Mucosa of rectum (tissue), 2 donors: ENCODE data around the gene TSPYL4.

Experiments
- H3K27ac ChIP-seq, 2 donors: one replicate each; pipeline ENCODE4 v1.7.0; 2013; ENCODE audit warnings: inconsistent platforms in 2 of 2, low read depth in 2 of 2, low read length in 2 of 2
- H3K27me3 ChIP-seq, 2 donors: one replicate each; pipeline ENCODE4 v1.7.0; 2013; ENCODE audit warnings: low read length in 2 of 2; ENCODE audit not compliant: control insufficient read depth in 2 of 2, insufficient read depth in 2 of 2
- H3K36me3 ChIP-seq, 2 donors: one replicate each; pipeline ENCODE4 v1.7.0; 2013; ENCODE audit warnings: low read length in 2 of 2; ENCODE audit not compliant: control insufficient read depth in 2 of 2, insufficient read depth in 2 of 2
- H3K4me1 ChIP-seq, 2 donors: one replicate each; pipeline ENCODE4 v1.7.0; 2013; ENCODE audit warnings: low read length in 2 of 2, mild to moderate bottlenecking in 1 of 2; ENCODE audit not compliant: control insufficient read depth in 2 of 2, insufficient read depth in 2 of 2
- H3K4me3 ChIP-seq, 2 donors: one replicate each; pipeline ENCODE4 v1.7.0; 2013; ENCODE audit warnings: low read length in 2 of 2
- H3K9ac ChIP-seq, 2 donors: one replicate each; pipeline ENCODE4 v1.7.0; 2013; ENCODE audit warnings: low read length in 2 of 2, low read depth in 1 of 2, mild to moderate bottlenecking in 1 of 2
- H3K9me3 ChIP-seq, 2 donors: one replicate each; pipeline ENCODE4 v1.7.0; 2013; ENCODE audit warnings: low read length in 2 of 2; ENCODE audit not compliant: control insufficient read depth in 2 of 2
- donor health status: healthy.
- donor health status: Normal muscosa, but diverticular disease.

Gene TSPYL4

GRCh38 chr6:116277124-116277523, 23.2 kb upstream of the TSPYL4 start:
- Histone ChIP-seq H3K9me3 (no peaks in the 10 kb centered on the region), H3K4me3 (peak overlapping the region; percentile 61 to 62), H3K27ac (no peak overlapping the region), H3K4me1 (peaks cover 15 to 26% of the 10 kb centered on the region in 2 donors), H3K9ac (peak overlapping the region in 1 of 2 donors; percentile 29), H3K36me3 (peaks cover 3 to 7% of the 10 kb centered on the region in 2 donors), H3K27me3 (no peaks in the 10 kb centered on the region)

GRCh38 chr6:116271149-116271708, 17.4 kb upstream of the TSPYL4 start:
- Histone ChIP-seq H3K4me3 (no peak overlapping the region), H3K27ac (no peak overlapping the region), H3K4me1 (peaks cover 0 to under 1% of the 10 kb centered on the region in 2 donors), H3K27me3 (no peaks in the 10 kb centered on the region), H3K9me3 (no peaks in the 10 kb centered on the region), H3K36me3 (peaks cover 11 to 12% of the 10 kb centered on the region in 2 donors), H3K9ac (no peak overlapping the region)

GRCh38 chr6:116268589-116269293, 14.9 kb upstream of the TSPYL4 start:
- H3K9me3 ChIP-seq, result no peaks in the 10 kb centered on the region
- H3K27ac ChIP-seq, result no peak overlapping the region
- H3K9ac ChIP-seq, result no peak overlapping the region
- H3K27me3 ChIP-seq, result no peaks in the 10 kb centered on the region
- peaks cover 17% of the 10 kb centered on the region in 2 donors for H3K36me3 ChIP-seq
- no peak overlapping the region for H3K4me3 ChIP-seq
- no peaks in the 10 kb centered on the region for H3K4me1 ChIP-seq

- Histone ChIP-seq H3K27ac (no peak overlapping the region), H3K36me3 (peaks cover 12 to 17% of the 10 kb centered on the region in 2 donors), H3K4me1 (no peaks in the 10 kb centered on the region), H3K9ac (no peak overlapping the region), H3K27me3 (no peaks in the 10 kb centered on the region), H3K4me3 (no peak overlapping the region), H3K9me3 (no peaks in the 10 kb centered on the region)
Measured at GRCh38 chr6:116267836-116268588, 14.1 kb upstream of the TSPYL4 start.

- Histone ChIP-seq H3K9me3 (no peaks in the 10 kb centered on the region), H3K36me3 (peaks cover 12 to 17% of the 10 kb centered on the region in 2 donors), H3K4me3 (no peak overlapping the region)
Measured at GRCh38 chr6:116266803-116267202, 12.9 kb upstream of the TSPYL4 start.

GRCh38 chr6:116265041-116265829, 11.4 kb upstream of the TSPYL4 start:
- Histone ChIP-seq H3K27me3 (no peaks in the 10 kb centered on the region), H3K9ac (no peak overlapping the region), H3K27ac (no peak overlapping the region), H3K36me3 (peaks cover 5 to 13% of the 10 kb centered on the region in 2 donors), H3K9me3 (no peaks in the 10 kb centered on the region), H3K4me1 (no peaks in the 10 kb centered on the region), H3K4me3 (no peak overlapping the region)

More at GRCh38 chr6:116266803-116267202, 12.9 kb upstream of the TSPYL4 start:
- Histone ChIP-seq H3K4me1 (no peaks in the 10 kb centered on the region), H3K27me3 (no peaks in the 10 kb centered on the region), H3K9ac (no peak overlapping the region), H3K27ac (no peak overlapping the region)

- Histone ChIP-seq H3K4me1 (no peaks in the 10 kb centered on the region), H3K4me3 (no peak overlapping the region), H3K27me3 (no peaks in the 10 kb centered on the region), H3K36me3 (peaks cover 8 to 13% of the 10 kb centered on the region in 2 donors), H3K27ac (no peak overlapping the region), H3K9me3 (no peaks in the 10 kb centered on the region), H3K9ac (no peak overlapping the region)
Measured at GRCh38 chr6:116263353-116263752, 9.5 kb upstream of the TSPYL4 start.

GRCh38 chr6:116258520-116258919, 4.6 kb upstream of the TSPYL4 start:
- Histone ChIP-seq H3K9ac (no peak overlapping the region), H3K27me3 (no peaks in the 10 kb centered on the region), H3K4me1 (peaks cover 2 to 5% of the 10 kb centered on the region in 2 donors), H3K4me3 (no peak overlapping the region), H3K27ac (no peak overlapping the region), H3K9me3 (no peaks in the 10 kb centered on the region), H3K36me3 (peaks cover 0 to 3% of the 10 kb centered on the region in 2 donors)

GRCh38 chr6:116256694-116257093, 2.8 kb upstream of the TSPYL4 start:
- Histone ChIP-seq H3K27me3 (no peaks in the 10 kb centered on the region), H3K4me3 (no peak overlapping the region), H3K4me1 (peaks cover 12 to 14% of the 10 kb centered on the region in 2 donors), H3K9me3 (no peaks in the 10 kb centered on the region), H3K36me3 (peaks cover 0 to 3% of the 10 kb centered on the region in 2 donors), H3K27ac (no peak overlapping the region), H3K9ac (no peak overlapping the region)
